ENCODE measurements around the gene RRM1.

DNA sequence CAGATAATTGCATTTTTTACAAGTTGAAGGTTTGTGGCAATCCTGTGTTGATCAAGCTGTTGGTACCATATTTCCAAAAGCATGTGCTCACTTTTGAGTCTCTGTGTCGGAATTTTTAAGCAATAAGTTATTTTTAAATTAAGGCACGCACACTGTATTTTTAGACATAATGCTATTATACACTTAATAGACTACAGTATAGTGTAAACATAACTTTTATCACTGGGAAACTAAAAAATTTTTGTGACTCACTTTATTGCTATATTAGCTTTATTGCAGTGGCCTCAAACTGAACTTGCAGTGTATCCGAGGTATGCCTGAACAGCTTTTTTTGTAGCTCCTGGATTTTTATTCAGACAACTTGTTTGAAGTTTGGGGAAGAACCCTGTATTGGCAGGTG is 31.3 kb upstream of the RRM1 start:
- TF ChIP-seq, protein P1, sequence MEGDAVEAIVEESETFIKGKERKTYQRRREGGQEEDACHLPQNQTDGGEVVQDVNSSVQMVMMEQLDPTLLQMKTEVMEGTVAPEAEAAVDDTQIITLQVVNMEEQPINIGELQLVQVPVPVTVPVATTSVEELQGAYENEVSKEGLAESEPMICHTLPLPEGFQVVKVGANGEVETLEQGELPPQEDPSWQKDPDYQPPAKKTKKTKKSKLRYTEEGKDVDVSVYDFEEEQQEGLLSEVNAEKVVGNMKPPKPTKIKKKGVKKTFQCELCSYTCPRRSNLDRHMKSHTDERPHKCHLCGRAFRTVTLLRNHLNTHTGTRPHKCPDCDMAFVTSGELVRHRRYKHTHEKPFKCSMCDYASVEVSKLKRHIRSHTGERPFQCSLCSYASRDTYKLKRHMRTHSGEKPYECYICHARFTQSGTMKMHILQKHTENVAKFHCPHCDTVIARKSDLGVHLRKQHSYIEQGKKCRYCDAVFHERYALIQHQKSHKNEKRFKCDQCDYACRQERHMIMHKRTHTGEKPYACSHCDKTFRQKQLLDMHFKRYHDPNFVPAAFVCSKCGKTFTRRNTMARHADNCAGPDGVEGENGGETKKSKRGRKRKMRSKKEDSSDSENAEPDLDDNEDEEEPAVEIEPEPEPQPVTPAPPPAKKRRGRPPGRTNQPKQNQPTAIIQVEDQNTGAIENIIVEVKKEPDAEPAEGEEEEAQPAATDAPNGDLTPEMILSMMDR (IDR thresholded peaks at IDR 0.05) = no peak
- no peak for TF ChIP-seq POLR2A (IDR thresholded peaks at IDR 0.05)
